ENCODE measurements around the gene TLCD3B. TPM values are rescaled to one million over a fixed set of nuclear protein-coding genes. Genes with fewer than 3 reads are reported as not detected.

Gene TLCD3B
- total RNA-seq, 3 donors from 2014 or later (not counting 1 experiment from before 2014, with no cell fraction given) = 0.88 to 2.0 (median 1.7) TPM

- H3K9me3 Mint-ChIP-seq = no peaks in the 10 kb centered on the region
- H3K4me1 Mint-ChIP-seq = peaks cover 7 to 38% of the 10 kb centered on the region in 2 donors
- H3K36me3 Mint-ChIP-seq = no peaks in the 10 kb centered on the region
- peaks cover 14% of the 10 kb centered on the region for H3K4me1 ChIP-seq (ENCODE audit: control insufficient read depth, insufficient read depth, low read length)
- H3K4me3 ChIP-seq (ENCODE audit: low read length) = no peak overlapping the region
- no peak for DNase-seq
- no peaks in the 10 kb centered on the region for H3K27me3 ChIP-seq (ENCODE audit: control insufficient read depth, insufficient read depth, low read length)
- H3K27me3 Mint-ChIP-seq (ENCODE audit: low read depth in 2 of 2) = no peaks in the 10 kb centered on the region
- H3K4me3 Mint-ChIP-seq = no peak overlapping the region
- no peak overlapping the region for H3K27ac ChIP-seq (ENCODE audit: low read length)
- 100% methylated on average over 3 of the region's 5 CpGs for WGBS (ENCODE audit: insufficient coverage)
- H3K9me3 ChIP-seq (ENCODE audit: control insufficient read depth, insufficient read depth, low read length) = no peaks in the 10 kb centered on the region
- no peak for TF ChIP-seq CTCF (IDR thresholded peaks at IDR 0.05)
- no peak overlapping the region for H3K27ac Mint-ChIP-seq
- intact Hi-C loops (cut with micrococcal nuclease) = no loop called here
- H3K36me3 ChIP-seq (ENCODE audit: control insufficient read depth, insufficient read depth, low read length) = peaks cover 38% of the 10 kb centered on the region
- no peak for ATAC-seq
Measured at GRCh38 chr16:29991571-29991904, 39.5 kb downstream of the TLCD3B start.

- Histone ChIP-seq H3K27ac (ENCODE audit: low read length) (no peak overlapping the region), H3K27me3 (ENCODE audit: control insufficient read depth, insufficient read depth, low read length) (no peaks in the 10 kb centered on the region), H3K4me1 (ENCODE audit: control insufficient read depth, insufficient read depth, low read length) (peaks cover 11% of the 10 kb centered on the region), H3K36me3 (ENCODE audit: control insufficient read depth, insufficient read depth, low read length) (peaks cover 44% of the 10 kb centered on the region), H3K4me3 (ENCODE audit: low read length) (no peak overlapping the region), H3K9me3 (ENCODE audit: control insufficient read depth, insufficient read depth, low read length) (no peaks in the 10 kb centered on the region)
- Mint-ChIP-seq H3K27ac (no peak overlapping the region), H3K36me3 (no peaks in the 10 kb centered on the region), H3K9me3 (no peaks in the 10 kb centered on the region), H3K4me3 (no peak overlapping the region), H3K4me1 (peaks cover 2 to 35% of the 10 kb centered on the region in 2 donors), H3K27me3 (ENCODE audit: low read depth in 2 of 2) (no peaks in the 10 kb centered on the region)
- no peak for DNase-seq
- 98% methylated on average over 34 of the region's 35 CpGs for WGBS (ENCODE audit: insufficient coverage)
- no peak for ATAC-seq
- TF ChIP-seq CTCF (IDR thresholded peaks at IDR 0.05) = no peak
- intact Hi-C loops (cut with micrococcal nuclease) = no loop called here
Measured at GRCh38 chr16:29990883-29991570, 40.0 kb downstream of the TLCD3B start.

- Mint-ChIP-seq H3K9me3 (no peaks in the 10 kb centered on the region), H3K27me3 (ENCODE audit: low read depth in 2 of 2) (no peaks in the 10 kb centered on the region), H3K36me3 (no peaks in the 10 kb centered on the region), H3K4me1 (peaks cover 0 to 25% of the 10 kb centered on the region in 2 donors), H3K4me3 (no peak overlapping the region), H3K27ac (no peak overlapping the region)
- ATAC-seq (no peak), DNase-seq (no peak)
- H3K9me3 ChIP-seq (ENCODE audit: control insufficient read depth, insufficient read depth, low read length) = no peaks in the 10 kb centered on the region
- no peak for TF ChIP-seq CTCF (IDR thresholded peaks at IDR 0.05)
- H3K27me3 ChIP-seq (ENCODE audit: control insufficient read depth, insufficient read depth, low read length) = no peaks in the 10 kb centered on the region
- no CpG with 5 or more reads among the region's 2 CpGs for WGBS (ENCODE audit: insufficient coverage)
- peaks cover 9% of the 10 kb centered on the region for H3K4me1 ChIP-seq (ENCODE audit: control insufficient read depth, insufficient read depth, low read length)
- intact Hi-C loops (cut with micrococcal nuclease) = no loop called here
- H3K27ac ChIP-seq (ENCODE audit: low read length) = no peak overlapping the region
- no peak overlapping the region for H3K4me3 ChIP-seq (ENCODE audit: low read length)
- peaks cover 54% of the 10 kb centered on the region for H3K36me3 ChIP-seq (ENCODE audit: control insufficient read depth, insufficient read depth, low read length)
Measured at GRCh38 chr16:29990034-29990433, 41.0 kb downstream of the TLCD3B start.

Measured in natural killer cell (primary cell).